Lower lobe of right lung (tissue), 2 donors: ENCODE results near the gene TUBGCP4. TPM values are rescaled to one million over a fixed set of nuclear protein-coding genes. Genes with fewer than 3 reads are reported as not detected.

Experiments
- ATAC-seq, 2 donors: fragments of 200-7000 bp; cut with Tn5 transposase; one replicate each; pipeline ENCODE4 v1.9.1; 2020 to 2022; ENCODE audit warnings: mild to moderate bottlenecking in 2 of 2, moderate library complexity in 2 of 2
- DNase-seq: peaks from one replicate; pipeline ENCODE4 v3.0.0-alpha.2; 2020
- H3K27ac ChIP-seq: fragments of 200-600 bp; one replicate; pipeline ENCODE4 v1.8.0; 2022
- H3K27me3 ChIP-seq: fragments of 200-600 bp; one replicate; pipeline ENCODE4 v1.8.0; 2022; ENCODE audit warnings: low read depth
- H3K36me3 ChIP-seq: fragments of 200-600 bp; one replicate; pipeline ENCODE4 v1.8.0; 2022; ENCODE audit warnings: mild to moderate bottlenecking
- H3K4me1 ChIP-seq: fragments of 200-600 bp; one replicate; pipeline ENCODE4 v1.8.0; 2022
- H3K4me3 ChIP-seq: fragments of 200-600 bp; one replicate; pipeline ENCODE4 v1.8.0; 2022; ENCODE audit warnings: mild to moderate bottlenecking
- H3K9me3 ChIP-seq: fragments of 200-600 bp; one replicate; pipeline ENCODE4 v1.8.0; 2022
- CTCF ChIP-seq: fragments of 200-600 bp; IDR thresholded peaks from one replicate; pipeline ENCODE4 v1.8.0; 2022; ENCODE audit warnings: antibody characterized with exemption, mild to moderate bottlenecking
- intact Hi-C: fragments of 100-400 bp; cut with DNase I; formaldehyde crosslinking; loops from one replicate; pipeline ENCODE4 v1.11.0; 2022
- total RNA-seq: library from RNA; stranded (reverse); fragmentation: NEBNext Ultra II Directional; extraction: Animal tissue kit (Norgen Biotek cat#: 25700); gene quantifications from one replicate; pipeline ENCODE4 v1.2.1, GENCODE V29; 2021
- donor health status: DM: no; HTN: yes; CAD: no; lungs with severe emphysema.

TUBGCP4 gene
- total RNA-seq, 1 donor from 2014 or later = 21.6 TPM

GRCh38 chr15:43441316-43441715, 70.4 kb downstream of the TUBGCP4 start:
- Histone ChIP-seq H3K4me3 (no peak overlapping the region), H3K9me3 (no peaks in the 10 kb centered on the region), H3K36me3 (peaks cover 48% of the 10 kb centered on the region), H3K27me3 (no peaks in the 10 kb centered on the region), H3K4me1 (peaks cover 7% of the 10 kb centered on the region), H3K27ac (no peak overlapping the region)
- TF ChIP-seq CTCF = no peak
- intact Hi-C loops = no loop called here
- ATAC-seq (no peak), DNase-seq (no peak)

GRCh38 chr15:43446344-43446743, 75.4 kb downstream of the TUBGCP4 start:
- TF ChIP-seq CTCF = no peak
- Histone ChIP-seq H3K4me3 (no peak overlapping the region), H3K36me3 (peaks cover 42% of the 10 kb centered on the region), H3K4me1 (no peaks in the 10 kb centered on the region), H3K27ac (no peak overlapping the region), H3K9me3 (no peaks in the 10 kb centered on the region), H3K27me3 (no peaks in the 10 kb centered on the region)
- ATAC-seq (no peak), DNase-seq (no peak)
- intact Hi-C loops = no loop called here

GRCh38 chr15:43449981-43450380, 79.1 kb downstream of the TUBGCP4 start:
- Histone ChIP-seq H3K36me3 (peaks cover 40% of the 10 kb centered on the region), H3K27ac (no peak overlapping the region), H3K27me3 (no peaks in the 10 kb centered on the region), H3K4me1 (no peaks in the 10 kb centered on the region), H3K4me3 (no peak overlapping the region), H3K9me3 (no peaks in the 10 kb centered on the region)
- intact Hi-C loops = no loop called here
- DNase-seq = no peak
- TF ChIP-seq CTCF = no peak
- ATAC-seq = no peak

Other genes with a start within 250 kb of the TUBGCP4 start
- 26.2 TPM for gene TMEM62, start 237.5 kb upstream of the TUBGCP4 start, total RNA-seq
- gene CCNDBP1, start 185.7 kb upstream of the TUBGCP4 start, total RNA-seq = 71.0 TPM
- not detected for gene EPB42, start 150.1 kb upstream of the TUBGCP4 start, total RNA-seq
- gene TGM5, start 104.2 kb upstream of the TUBGCP4 start, total RNA-seq = 0.32 TPM
- gene TGM7, start 68.8 kb upstream of the TUBGCP4 start, total RNA-seq = not detected
- 6.9 TPM for gene LCMT2, start 40.5 kb upstream of the TUBGCP4 start, total RNA-seq
- 24.3 TPM for gene ZSCAN29, start 58 bp upstream of the TUBGCP4 start, total RNA-seq
- 41.0 TPM for gene TP53BP1, start 122.1 kb downstream of the TUBGCP4 start, total RNA-seq
- 7.1 TPM for gene MAP1A, start 146.5 kb downstream of the TUBGCP4 start, total RNA-seq
- gene PPIP5K1, start 219.1 kb downstream of the TUBGCP4 start, total RNA-seq = 31.6 TPM
- gene CKMT1B, start 222.9 kb downstream of the TUBGCP4 start, total RNA-seq = 0.89 TPM
- gene STRC, start 247.7 kb downstream of the TUBGCP4 start, total RNA-seq = not detected